GM19238 (cell line): ENCODE data around the gene CRACR2A.

ENCODE experiments used
- DNase-seq: peaks from one replicate; pipeline ENCODE4 v3.0.0; 2011; ENCODE audit warnings: low spot score; ENCODE audit not compliant: insufficient read length

Gene CRACR2A

DNA sequence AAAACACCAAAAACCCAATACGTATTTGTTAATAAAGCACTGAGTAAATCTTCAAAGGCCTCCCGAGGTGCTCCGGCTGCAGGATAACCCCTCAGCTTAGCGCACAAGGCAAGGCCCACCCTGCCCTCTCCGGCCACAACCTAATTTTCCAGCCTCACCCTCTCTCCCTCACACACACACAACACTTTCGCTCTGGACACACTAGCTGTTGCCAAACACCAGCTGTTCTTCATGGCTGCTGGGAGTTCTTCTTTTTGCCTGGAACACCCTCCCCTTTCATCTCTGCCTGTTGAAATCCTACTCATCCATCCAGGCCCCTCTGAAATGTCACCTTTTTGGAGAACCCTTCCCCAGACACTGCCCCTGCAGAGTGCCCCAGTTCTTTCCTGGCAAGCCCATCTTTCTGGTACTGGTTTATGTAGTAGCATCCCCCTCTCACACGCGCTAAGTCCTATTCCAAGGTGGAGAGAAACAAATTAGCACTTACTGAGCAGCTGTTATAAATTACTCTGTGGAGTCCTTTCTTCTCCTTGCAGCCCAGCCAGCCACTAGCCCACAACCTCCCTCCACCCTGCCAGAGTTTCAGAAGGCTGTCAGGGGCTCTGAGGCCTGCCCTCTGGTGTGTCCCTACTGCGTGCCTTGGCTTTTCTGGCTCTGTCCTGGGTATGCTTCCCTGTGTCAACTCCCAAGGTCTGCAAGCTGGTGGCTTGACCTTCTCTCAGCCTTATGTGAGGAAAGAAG lies 805 bp upstream of the CRACR2A start:
- DNase-seq = no peak

DNA sequence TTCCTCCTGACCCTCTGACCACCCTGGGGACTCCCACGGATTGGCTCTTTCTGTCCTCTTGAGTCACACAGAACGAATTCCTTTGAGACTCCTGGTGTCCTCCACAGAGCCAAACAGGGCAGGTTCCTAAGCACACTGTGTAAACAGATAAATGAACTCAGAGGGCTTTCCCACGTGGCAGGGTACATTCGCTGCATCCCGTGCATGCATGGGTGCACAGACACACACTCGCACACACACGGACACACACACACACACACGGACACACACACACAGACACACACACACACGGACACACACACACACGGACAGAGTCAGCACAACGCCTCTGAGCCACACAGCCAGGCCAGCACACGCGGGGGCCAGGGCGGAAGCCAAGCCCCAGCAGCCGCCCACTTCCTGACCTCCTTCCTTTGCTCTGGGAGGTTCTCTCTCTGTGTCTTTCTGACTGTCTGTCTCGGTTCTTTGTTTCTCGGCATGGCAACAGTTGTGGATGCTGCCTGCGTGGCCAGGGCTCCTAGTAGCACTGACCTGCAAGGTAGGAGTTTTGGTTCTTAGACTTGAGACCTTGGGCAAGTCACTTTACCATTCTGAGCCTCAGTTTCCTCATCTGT lies 706 bp downstream of the CRACR2A start:
- DNase-seq = peak; percentile 69

DNA sequence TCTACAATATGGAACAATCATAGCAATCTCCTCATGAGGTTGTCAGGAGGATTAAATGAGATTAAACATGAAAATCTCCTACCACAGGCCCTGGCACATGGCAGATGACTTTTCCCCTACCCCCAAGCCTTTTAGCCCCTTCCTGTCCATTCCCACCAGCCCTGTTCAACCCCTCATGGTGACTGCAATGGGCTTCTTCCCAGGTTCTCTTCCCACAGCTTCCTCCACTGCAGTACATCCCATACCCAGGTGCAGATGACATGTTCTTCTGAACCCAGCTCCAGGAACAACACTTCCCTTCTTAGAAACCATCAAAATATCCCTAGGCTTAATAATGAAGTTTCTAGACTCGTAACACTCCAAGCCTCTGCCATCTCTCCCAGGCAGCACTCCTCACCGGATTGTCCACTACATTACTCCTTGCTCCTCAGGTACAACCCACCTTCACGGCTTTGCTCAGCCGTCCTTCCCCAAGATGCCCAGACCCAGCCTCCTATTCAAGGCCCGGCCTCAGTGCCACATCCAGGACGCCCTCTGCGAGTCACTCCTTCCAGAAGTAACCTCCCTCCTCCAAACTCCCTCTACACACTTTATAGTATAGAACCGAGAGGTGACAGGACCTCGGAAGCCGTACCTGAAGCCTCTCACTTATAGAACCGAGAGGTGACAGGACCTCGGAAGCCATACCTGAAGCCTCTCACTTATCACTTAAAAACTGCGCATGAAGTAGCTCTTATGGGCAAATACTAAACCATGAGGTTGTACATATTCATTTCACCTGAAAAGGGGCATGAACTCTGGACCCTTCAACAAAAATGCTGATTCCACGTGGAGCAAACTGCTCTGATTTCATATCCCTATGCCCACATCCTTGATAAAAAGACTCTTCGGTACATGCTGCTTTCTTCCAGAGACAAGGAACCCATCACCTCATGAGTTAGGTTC lies 1.5 kb downstream of the CRACR2A start:
- DNase-seq = no peak

DNA sequence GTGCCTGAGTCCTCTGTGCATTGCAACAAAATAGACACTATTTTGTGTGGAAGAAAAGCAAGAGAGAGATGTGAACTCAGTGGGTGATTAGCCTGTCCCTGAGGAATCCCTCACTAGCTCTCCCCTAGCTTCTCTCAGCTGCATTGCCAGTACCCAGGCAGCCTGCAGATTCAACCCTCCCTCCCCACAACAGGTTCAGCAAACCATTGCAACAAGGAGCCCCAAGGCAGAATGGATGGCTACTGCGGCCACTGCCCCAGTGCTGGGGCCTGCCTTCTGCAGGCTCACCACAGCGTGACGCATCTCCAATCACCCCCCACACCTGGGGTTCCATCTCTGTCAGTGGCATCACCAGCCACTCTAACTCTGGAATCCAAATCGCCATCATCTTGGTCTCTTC lies 2.3 kb downstream of the CRACR2A start:
- no peak for DNase-seq

DNA sequence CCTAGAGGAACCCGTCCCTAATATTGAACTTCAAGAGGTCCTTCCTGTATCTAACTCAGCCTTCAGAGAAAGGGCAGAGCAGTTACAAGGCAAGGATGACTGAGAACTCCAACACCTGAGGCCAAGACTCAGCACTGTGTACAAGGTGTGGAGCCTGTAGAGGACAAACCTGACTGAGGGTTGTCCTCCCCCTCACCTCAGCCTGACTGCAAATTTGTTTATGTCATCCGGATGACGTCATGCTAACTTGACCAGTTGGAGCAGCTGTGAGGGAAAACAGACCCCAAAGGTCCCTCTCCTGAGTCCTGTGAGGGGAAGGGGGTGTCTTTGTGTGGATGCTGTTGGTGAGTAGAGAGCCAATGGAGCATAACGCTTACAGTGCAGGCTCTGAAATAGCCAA lies 4.3 kb downstream of the CRACR2A start:
- DNase-seq = no peak

DNA sequence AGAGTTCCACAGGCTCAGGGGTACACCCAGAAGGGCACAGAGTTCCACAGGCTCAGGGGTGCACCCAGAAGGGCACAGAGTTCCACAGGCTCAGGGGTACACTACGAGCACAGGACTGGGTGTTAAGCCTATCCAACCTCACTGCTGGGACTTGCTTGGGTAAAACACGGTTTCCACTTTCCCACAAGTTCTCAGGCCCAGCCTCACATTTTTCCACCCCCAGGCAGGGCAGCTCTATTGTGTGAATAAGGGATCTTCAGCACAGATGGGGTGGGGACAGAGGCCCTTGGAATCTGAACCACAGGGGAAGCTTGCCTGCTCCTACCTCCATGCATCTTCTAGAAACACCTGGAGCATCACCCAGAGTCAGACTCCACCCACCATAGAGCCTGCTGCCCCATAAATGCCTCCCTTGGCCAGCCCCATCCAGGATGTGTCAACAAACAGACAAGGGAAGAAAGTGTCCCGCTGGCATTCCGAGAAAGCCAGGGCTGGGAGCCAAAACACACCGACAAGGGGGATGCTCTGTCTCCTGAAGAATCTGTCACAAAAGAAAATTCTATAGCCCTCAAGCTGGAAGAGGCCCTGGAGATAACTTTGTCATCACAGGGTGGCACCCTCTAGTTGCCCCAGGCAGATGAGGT lies 4.8 kb downstream of the CRACR2A start:
- DNase-seq = no peak

DNA sequence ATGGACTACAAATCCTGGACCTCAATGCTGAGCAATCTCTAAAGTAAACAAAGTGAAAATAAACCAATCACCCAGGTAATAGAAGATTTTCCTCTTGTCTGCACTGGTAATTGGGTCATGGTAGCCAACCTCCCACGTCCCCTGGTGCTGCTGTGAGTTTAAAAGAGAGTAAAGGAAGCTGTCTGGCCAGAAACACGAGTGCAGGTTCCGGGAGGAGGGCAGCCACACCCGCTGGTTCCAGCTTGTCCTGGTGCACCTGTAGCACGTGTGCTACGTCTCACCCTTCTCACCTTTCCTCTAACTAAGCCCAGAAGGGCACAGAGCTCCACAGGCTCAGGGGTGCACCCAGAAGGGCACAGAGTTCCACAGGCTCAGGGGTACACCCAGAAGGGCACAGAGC lies 5.4 kb downstream of the CRACR2A start:
- DNase-seq = no peak

DNA sequence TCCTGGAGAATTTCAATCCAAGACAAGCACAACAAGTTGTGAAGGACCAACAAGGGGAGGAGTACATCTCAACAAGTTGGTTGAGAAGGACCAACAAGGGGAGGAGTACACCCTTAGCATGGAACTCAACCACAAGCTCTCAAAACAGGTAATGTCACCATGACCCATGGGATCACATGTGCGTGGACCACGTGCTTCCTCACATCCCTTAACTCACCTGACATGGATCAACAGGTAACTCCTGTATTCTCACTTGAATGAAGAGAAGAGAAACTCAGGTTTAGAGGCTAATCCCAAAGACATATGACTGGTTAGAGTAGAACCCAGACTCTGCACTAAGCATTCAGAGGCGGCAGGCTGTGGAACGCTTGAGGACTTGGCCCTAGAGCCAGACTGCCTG lies 6.2 kb downstream of the CRACR2A start:
- DNase-seq = no peak

DNA sequence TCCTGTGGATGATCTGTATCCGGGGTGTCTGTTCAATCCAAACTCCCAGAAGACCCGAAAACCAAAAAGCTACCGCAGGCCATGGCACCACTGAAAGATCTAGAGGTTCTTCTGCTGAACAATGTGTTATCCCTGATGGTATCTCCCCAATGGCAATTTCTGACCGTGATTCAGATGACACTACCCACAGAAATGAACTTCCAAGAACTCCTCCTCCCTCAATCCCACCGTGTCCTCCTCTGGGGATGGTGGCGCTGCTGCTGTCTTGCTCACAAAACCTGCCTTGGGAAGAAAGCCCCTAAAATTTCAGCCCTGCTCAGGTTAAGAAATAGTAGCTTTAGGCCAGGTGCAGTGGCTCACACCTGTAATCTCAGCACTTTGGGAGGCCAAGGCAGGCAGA lies 7.8 kb downstream of the CRACR2A start:
- no peak for DNase-seq

DNA sequence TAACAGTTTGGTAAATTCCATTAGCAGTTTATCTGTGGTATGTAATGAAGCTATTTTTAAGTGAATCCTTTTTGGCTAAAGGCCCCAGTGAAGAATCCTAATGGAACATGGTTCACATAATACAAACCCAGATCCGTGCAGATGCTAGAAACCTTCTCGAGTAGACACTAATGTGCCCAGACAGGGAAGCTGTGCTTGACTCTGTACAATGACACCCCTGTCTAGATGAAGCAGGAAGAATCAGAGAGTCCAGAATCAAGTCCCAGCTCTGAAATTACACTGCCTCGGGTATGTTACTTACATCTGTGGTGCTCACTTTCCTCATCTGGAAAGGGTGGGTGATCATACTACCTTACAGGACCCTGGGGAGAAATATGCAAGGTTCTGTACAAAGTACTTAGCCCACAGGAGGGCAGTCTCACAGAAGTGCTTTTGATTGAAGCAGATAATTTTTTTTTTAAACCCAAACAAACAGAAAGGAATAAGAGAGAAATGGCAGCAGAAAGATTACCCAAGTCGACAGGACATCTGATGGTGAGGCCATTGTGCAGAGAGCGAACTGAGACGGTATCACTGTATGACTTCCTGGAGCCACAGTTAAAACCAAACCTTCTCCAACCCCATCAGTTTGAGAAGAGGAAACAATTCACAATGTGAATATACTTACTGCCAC lies 8.5 kb downstream of the CRACR2A start:
- DNase-seq = no peak

DNA sequence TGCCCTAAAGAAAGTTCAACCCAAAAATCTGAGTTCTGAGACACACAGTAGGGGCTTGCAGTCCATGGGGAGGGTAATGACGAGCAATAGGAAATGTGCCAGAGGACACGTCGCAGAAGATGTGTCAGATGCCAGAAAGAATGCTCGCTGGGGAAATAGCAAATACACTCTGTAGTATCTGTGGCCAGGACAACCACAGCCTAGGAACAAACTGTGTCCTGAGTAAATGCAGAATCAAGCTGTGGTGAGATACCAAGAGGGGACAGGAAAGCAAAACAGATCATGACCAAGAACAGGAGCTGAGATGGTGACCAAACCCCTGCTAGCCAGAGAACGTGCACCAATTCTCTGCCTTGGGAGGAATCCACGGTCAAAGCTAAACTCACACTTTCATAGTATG lies 9.1 kb downstream of the CRACR2A start:
- DNase-seq = no peak

DNA sequence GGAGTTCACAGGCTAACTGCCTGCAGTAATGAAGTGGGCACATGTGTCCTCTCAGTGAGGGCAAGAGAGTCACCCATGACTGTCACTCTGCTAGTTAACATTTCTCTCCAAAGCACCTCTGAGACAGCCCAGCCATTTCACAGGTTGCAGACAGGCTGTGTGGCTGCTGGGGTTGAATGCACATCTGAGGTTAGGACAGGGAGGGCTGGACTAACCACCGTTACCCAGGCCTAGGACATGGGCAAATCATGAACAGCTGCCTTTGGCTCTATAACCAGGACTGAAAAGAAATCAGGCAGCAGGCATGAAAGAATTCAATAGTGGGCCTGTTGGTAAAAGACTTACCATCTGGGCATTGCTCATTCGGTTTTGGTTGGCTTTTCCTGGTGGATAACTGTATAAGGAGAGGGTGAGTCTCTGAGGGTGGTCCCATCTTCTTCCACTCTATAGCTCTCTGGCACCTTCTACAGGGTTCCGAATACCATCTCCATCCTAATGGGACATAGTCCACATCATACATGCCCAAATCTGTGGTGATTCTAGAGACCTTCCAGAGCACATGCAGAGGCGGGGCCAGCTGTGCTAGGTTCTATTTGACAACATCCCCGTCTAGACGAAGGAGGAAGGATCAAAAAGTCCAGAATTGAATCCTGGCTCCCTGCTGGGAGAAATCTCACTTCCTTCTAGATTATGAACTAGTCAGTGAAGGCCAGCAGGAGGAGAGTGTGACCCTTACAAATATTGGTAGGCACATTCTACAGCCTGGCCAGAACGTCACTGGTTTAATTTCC lies 10.8 kb downstream of the CRACR2A start:
- DNase-seq = no peak

DNA sequence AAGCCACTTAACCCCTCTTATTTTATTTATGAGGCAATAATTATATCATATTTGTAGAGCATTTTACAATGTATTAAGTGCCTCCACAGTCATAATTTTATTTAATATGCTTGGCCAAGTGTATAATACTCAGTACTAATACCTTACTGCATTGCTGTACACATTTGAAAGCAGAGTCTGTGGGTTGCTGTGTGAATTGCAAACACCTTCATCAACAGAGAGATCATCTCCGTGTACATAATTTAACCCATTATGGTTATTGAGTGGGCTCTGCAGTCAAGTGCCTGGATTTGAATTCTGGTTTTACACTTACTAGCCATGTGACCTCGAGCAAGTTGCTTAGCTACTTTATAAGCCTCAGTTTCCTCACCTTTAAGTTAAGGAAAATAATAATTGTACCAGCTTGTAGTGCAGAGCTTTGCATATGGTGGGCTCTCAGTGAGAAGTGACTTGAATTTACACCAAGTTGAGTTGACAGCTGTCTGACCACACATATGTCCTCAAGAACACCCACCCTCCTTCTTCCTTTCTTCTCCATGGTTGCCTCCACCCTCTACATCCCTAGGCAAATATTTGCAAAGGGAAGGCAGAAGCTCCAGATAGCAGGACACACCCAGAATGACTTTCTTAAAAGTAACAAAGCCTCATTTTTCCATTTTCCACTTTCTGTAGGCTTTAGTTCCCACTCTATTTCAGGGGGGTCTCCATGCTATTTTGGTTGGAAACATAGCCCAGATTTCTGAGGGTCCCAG lies 12.3 kb downstream of the CRACR2A start:
- no peak for DNase-seq

DNA sequence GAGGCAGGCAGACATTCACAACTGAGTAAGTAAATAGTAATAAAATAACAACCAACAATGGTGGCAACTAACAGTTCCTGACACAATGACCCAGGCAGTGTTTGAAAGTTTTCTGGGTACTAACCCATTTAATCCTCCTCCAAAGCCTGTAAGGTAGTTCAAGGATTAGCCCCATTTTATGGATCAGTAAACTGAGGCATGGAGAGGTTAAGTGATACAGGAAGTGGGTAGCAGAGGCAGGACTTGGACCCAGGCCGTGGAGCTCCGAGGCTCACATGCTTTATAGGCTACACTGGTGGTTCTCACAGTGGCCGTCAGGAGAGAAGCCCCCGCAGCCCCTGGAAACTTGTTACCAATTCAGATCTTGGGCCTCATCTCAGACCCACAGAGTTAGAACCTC lies 17.5 kb downstream of the CRACR2A start:
- DNase-seq = no peak

DNA sequence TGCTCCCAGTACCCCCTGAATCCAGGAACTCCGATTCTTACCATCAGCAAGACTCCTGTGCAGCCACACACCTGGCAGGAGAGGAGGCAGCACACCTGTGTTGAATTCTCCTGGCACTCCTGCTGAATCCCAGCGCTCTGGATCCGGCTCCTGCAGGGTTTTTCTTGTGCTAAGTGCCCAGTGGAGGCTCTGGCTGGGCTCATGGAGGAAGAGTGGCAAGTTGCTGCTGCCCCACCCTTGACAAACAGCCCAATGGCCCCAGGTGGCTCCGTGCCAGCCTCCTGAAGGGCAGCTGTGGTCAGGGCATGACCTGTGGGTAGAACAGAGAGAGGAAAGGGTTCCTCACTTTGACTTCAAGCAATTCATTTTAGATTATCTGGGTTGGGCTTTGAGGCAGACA lies 20.0 kb downstream of the CRACR2A start:
- DNase-seq = no peak

DNA sequence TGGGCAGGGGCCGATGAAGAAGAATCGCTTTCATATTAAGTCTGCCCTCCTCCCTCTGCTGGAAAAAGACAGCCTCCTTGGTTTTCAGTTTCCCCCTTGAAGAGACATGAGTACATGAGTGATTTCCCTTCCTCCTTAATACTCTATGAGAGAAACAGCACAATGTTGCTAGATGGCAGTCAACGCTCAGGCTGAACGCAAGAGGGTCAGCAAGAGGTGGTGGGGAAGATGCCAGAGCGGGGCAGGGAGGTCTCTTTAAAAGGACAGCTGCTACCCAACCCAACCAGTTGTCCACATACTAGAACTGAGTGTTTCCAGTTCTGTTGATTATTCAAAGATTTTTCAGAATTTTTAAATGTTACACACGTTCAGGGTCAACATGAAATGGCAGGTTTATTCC lies 22.8 kb downstream of the CRACR2A start:
- DNase-seq = no peak

DNA sequence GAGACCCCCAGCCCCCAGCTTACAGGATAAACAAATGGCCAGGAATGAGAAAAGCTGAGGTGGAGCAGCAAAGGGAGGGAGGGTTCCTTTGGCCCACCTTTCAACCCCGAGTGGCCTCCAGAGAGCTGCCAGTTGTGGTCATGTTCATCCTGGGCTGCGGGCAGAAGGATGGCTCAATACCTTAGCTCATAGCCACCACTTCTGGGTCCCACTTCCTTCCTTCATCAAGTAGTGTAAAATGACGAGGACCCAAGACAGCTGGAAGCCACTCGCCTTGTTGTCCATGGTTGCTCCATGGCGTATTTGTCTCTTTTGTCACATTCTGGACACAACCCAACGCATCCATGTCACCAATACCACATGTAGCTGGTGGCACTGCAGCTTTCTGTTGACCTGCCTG lies 24.2 kb downstream of the CRACR2A start:
- DNase-seq = no peak

DNA sequence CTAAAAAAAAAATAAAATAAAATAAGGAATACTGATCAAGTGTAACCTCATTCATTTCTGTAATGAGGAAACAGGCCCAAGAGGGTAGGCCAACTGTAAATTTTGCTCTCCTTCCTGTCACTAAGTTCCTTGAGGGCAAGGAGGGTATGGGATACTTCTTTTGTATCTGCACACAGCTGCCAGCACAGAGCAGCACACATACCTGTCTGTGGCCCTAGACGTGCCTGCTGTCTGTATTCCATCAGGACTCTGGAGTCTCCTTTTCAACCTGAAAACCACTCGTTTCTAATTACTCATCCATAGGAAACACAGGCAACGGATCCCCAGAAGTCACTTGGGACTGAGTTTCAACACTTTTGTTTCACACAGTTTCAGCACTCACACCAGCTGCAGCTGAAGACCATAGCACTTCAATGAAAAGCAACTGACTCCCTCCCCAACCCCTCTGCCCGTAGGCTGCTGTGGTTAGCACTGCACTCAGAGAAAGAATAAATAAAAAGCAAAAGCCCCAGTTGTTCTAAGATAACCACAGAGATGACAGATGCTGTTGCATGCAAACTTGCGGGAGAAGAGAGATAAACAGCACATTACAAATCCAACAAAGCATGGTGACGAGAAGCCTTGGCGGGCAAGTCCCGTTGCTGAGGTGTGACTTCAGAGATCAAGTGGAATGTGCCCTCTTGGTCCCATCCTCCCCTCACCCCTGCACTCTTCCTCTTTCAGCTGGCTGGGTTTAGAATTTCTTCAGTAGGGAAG lies 24.9 kb downstream of the CRACR2A start:
- peak; percentile 43 for DNase-seq

DNA sequence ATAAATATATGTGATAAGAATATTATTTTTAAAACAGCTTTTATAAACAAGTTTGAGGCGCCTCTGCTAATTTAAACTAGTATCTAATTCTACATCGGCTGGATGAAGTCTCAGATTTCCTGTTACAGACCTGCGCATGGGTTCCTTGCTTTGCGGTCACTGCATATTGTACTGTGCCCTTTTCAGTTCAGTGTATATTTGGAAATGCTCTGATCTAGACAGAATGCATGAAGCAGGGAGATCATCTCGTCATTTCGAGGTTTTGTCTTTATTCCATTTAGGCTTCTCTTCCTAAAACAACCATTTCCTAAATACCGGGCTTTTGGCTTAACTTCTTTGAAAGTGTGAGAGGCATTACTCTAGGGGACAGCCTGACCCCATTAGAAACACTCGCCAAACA lies 25.6 kb downstream of the CRACR2A start:
- DNase-seq = no peak
